K562 (cell line): ENCODE data around the gene SPAG16. TPM values are rescaled to one million over a fixed set of nuclear protein-coding genes. Genes with fewer than 3 reads are reported as not detected.

Source experiments
- NCOA6 ChIP-seq: fragments of 450-650 bp; IDR thresholded peaks from 2 replicates; pipeline ENCODE4 v1.6.1; 2017; ENCODE audit warnings: mild to moderate bottlenecking
- NFRKB ChIP-seq: fragments of 450-650 bp; IDR thresholded peaks from 2 replicates; pipeline ENCODE4 v1.6.1; 2016; ENCODE audit warnings: low read depth
- POLR2AphosphoS5 ChIP-seq: IDR thresholded peaks from 2 replicates; pipeline ENCODE4 v1.6.1; 2011; ENCODE audit warnings: mild to moderate bottlenecking, low read depth, low read length, moderate library complexity; ENCODE audit not compliant: control insufficient read depth, insufficient read depth
- RERE ChIP-seq: sonication (generic); formaldehyde crosslinking; IDR thresholded peaks from 2 replicates; pipeline ENCODE4 v1.8.0; 2023; ENCODE audit warnings: missing genetic modification reagents, mild to moderate bottlenecking, borderline replicate concordance
- RUNX1 ChIP-seq: sonication (generic); IDR thresholded peaks from 2 replicates; pipeline ENCODE4 v1.6.1; 2016; ENCODE audit warnings: antibody characterized with exemption, low read depth
- TBP ChIP-seq: optimal IDR thresholded peaks from 2 replicates; pipeline ENCODE3; 2011; ENCODE audit warnings: low read depth, low read length, improper control_type of control experiment
- ZNF165 ChIP-seq: fragments of 250-450 bp; sonication (Bioruptor Pico); IDR thresholded peaks from 2 replicates; pipeline ENCODE4 v1.4.0; 2020; ENCODE audit warnings: borderline replicate concordance
- polyA plus RNA-seq, 8 experiments: library from polyadenylated mRNA; depleted of rRNA in 4 of 8; stranded (reverse) in 5 of 8; unstranded in 3 of 8; fragments of >200 nt; fragmentation: Nextera tagmentation in 2 of 8; fragmentation: Illumina TruSeq in 1 of 8; extraction: Ambion mirVana in 2 of 8; extraction: Trizol in 1 of 8; gene quantifications; 2 replicates each; pipeline versions ENCODE4 v1.2.1 to v1.2.3, GENCODE V29; 2011 to 2014; ENCODE audit warnings: inconsistent platforms in 1 of 8, missing spikeins in 1 of 8
- total RNA-seq, 7 experiments: library from RNA; depleted of rRNA in 6 of 7; stranded (reverse); fragments of >200 nt in 6 of 7; fragmentation: Illumina TruSeq in 2 of 7; extraction: Trizol in 2 of 7; gene quantifications; 2 replicates each; pipeline versions ENCODE4 v1.2.1 to v1.2.3, GENCODE V29; 2011 to 2021; ENCODE audit warnings: low replicate concordance in 1 of 7

Gene SPAG16
- total and polyA plus RNA-seq, 9 of the 15 experiments (the other 6 are each of a cell fraction or from before 2014, with no cell fraction given): 0.98 to 5.9 (median 3.5) TPM

- no peak for TF ChIP-seq RERE (CRISPR knock-in tag)
- TF ChIP-seq ZNF165 (CRISPR knock-in tag): no peak
- TF ChIP-seq NFRKB: no peak
- no peak for TF ChIP-seq NCOA6
- TF ChIP-seq TBP: no peak
- no peak for TF ChIP-seq POLR2AphosphoS5
- TF ChIP-seq RUNX1: no peak
- TF ChIP-seq, all 486 proteins: peak for 0
Measured at GRCh38 chr2:214100488-214100887, 816.2 kb downstream of the SPAG16 start (continued).
